ENCODE measurements around the gene CLASRP.

GRCh38 chr19:45070214-45070613 is 31.4 kb downstream of the CLASRP start:
- TF ChIP-seq EZH2phosphoT487 (IDR thresholded peaks at IDR 0.05; ENCODE audit: insufficient read depth, low read depth) (no peak), EZH2 (IDR thresholded peaks at IDR 0.05; ENCODE audit: insufficient read depth, poor library complexity, severe bottlenecking) (no peak)
